Cardiac muscle cell (in vitro differentiated cells and primary cell): ENCODE measurements around the gene RAD21L1. TPM values are rescaled to one million over a fixed set of nuclear protein-coding genes. Genes with fewer than 3 reads are reported as not detected.
A peak's percentile ranks its signal among the peaks of the same experiment; 100 is the strongest.
"Not testable (repeated sequence)": the region's sequence is repeated elsewhere in the genome, so short reads cannot be mapped to it uniquely, and the experiment has no call there.

ENCODE experiments used
- DNase-seq, 2 donors: peaks; one replicate each; pipeline versions ENCODE4 v3.0.0 to v3.0.0-alpha.2; 2010 to 2017; ENCODE audit warnings: low read depth in 1 of 2, low spot score in 1 of 2
- H3K27ac ChIP-seq: fragments of 200-600 bp; sonication (generic); 2 replicates; pipeline ENCODE4 v1.5.1; 2016
- H3K27me3 ChIP-seq: fragments of 200-600 bp; sonication (generic); 2 replicates; pipeline ENCODE4 v1.6.0; 2016; ENCODE audit warnings: control low read depth
- H3K36me3 ChIP-seq: fragments of 200-600 bp; sonication (generic); 2 replicates; pipeline ENCODE4 v1.5.1; 2016; ENCODE audit warnings: control low read depth
- H3K4me1 ChIP-seq: fragments of 200-600 bp; sonication (generic); 2 replicates; pipeline ENCODE4 v1.8.1; 2017; ENCODE audit warnings: low read depth, mild to moderate bottlenecking, mixed run types
- H3K4me3 ChIP-seq: fragments of 200-600 bp; sonication (generic); 2 replicates; pipeline ENCODE4 v1.5.1; 2016; ENCODE audit warnings: mild to moderate bottlenecking
- H3K9me3 ChIP-seq: fragments of 200-600 bp; sonication (generic); 2 replicates; pipeline ENCODE4 v1.5.1; 2017; ENCODE audit warnings: low read depth, mild to moderate bottlenecking, control low read depth
- CTCF ChIP-seq: IDR thresholded peaks from 2 replicates; pipeline ENCODE4 v1.5.1; 2012; ENCODE audit warnings: low read depth, mild to moderate bottlenecking, low read length
- polyA plus RNA-seq: library from polyadenylated mRNA; unstranded; fragments of >200 nt; fragmentation: Nextera tagmentation; extraction: Ambion mirVana; gene quantifications from 2 replicates; pipeline ENCODE4 v1.2.1, GENCODE V29; 2016
- total RNA-seq: library from RNA; depleted of rRNA; stranded (reverse); fragments of >200 nt; gene quantifications from 2 replicates; pipeline ENCODE4 v1.2.3, GENCODE V29; 2016

RAD21L1 gene
- total and polyA plus RNA-seq, 2 experiments from 2014 or later: 0.16 to 0.33 TPM

GRCh38 chr20:1210501-1210900, 15.3 kb upstream of the RAD21L1 start:
- Histone ChIP-seq H3K27ac (no peak overlapping the region), H3K36me3 (no peaks in the 10 kb centered on the region)

GRCh38 chr20:1212023-1212422, 13.8 kb upstream of the RAD21L1 start:
- Histone ChIP-seq H3K27me3 (no peaks in the 10 kb centered on the region), H3K9me3 (no peaks in the 10 kb centered on the region), H3K4me1 (peaks cover 4% of the 10 kb centered on the region), H3K36me3 (no peaks in the 10 kb centered on the region), H3K4me3 (no peak overlapping the region), H3K27ac (no peak overlapping the region)
- no peak for DNase-seq
- no peak for TF ChIP-seq CTCF

More at GRCh38 chr20:1210501-1210900, 15.3 kb upstream of the RAD21L1 start:
- Histone ChIP-seq H3K4me1 (peaks cover 4% of the 10 kb centered on the region), H3K27me3 (no peaks in the 10 kb centered on the region), H3K9me3 (no peaks in the 10 kb centered on the region), H3K4me3 (no peak overlapping the region)
- TF ChIP-seq CTCF: no peak
- no peak for DNase-seq

GRCh38 chr20:1212607-1213396, 13.0 kb upstream of the RAD21L1 start:
- Histone ChIP-seq H3K4me3 (no peak overlapping the region), H3K9me3 (no peaks in the 10 kb centered on the region), H3K27ac (no peak overlapping the region), H3K4me1 (peaks cover 4% of the 10 kb centered on the region), H3K36me3 (no peaks in the 10 kb centered on the region), H3K27me3 (no peaks in the 10 kb centered on the region)
- peak; percentile 80 to 86 for DNase-seq
- TF ChIP-seq CTCF: peak; percentile 82

- Histone ChIP-seq H3K4me1 (peaks cover 4% of the 10 kb centered on the region), H3K27me3 (no peaks in the 10 kb centered on the region), H3K4me3 (no peak overlapping the region), H3K27ac (no peak overlapping the region), H3K9me3 (no peaks in the 10 kb centered on the region), H3K36me3 (no peaks in the 10 kb centered on the region)
- no peak for DNase-seq
- TF ChIP-seq CTCF: no peak
Measured at GRCh38 chr20:1214838-1215261, 11.0 kb upstream of the RAD21L1 start.

GRCh38 chr20:1215386-1216170, 10.3 kb upstream of the RAD21L1 start:
- no peak for TF ChIP-seq CTCF
- Histone ChIP-seq H3K4me1 (peaks cover 4% of the 10 kb centered on the region), H3K9me3 (no peaks in the 10 kb centered on the region), H3K27ac (no peak overlapping the region), H3K27me3 (no peaks in the 10 kb centered on the region), H3K4me3 (no peak overlapping the region), H3K36me3 (no peaks in the 10 kb centered on the region)
- no peak for DNase-seq

GRCh38 chr20:1216527-1217427, 9.1 kb upstream of the RAD21L1 start:
- not testable (repeated sequence) for H3K27ac ChIP-seq, H3K27me3 ChIP-seq, H3K4me3 ChIP-seq, DNase-seq, H3K9me3 ChIP-seq, H3K4me1 ChIP-seq, H3K36me3 ChIP-seq

- H3K4me3 ChIP-seq, H3K36me3 ChIP-seq, H3K27ac ChIP-seq, H3K4me1 ChIP-seq, DNase-seq, H3K9me3 ChIP-seq: not testable (repeated sequence)
- peaks cover 18% of the 10 kb centered on the region for H3K27me3 ChIP-seq
Measured at GRCh38 chr20:1222750-1223149, 3.1 kb upstream of the RAD21L1 start.
